ENCODE measurements around the gene MRAP2.

GRCh38 chr6:84086545-84087429, 53.2 kb downstream of the MRAP2 start:
- TF ChIP-seq SIN3A (IDR thresholded peaks at IDR 0.05; ENCODE audit: borderline replicate concordance, insufficient read depth, low read length) (no peak), POLR2AphosphoS5 (IDR thresholded peaks at IDR 0.05; ENCODE audit: low read depth, low read length) (no peak), TAF1 (IDR thresholded peaks at IDR 0.05; ENCODE audit: borderline replicate concordance, insufficient read depth, low read length) (no peak), FOXP2 (optimal IDR thresholded peaks at IDR 0.05; ENCODE audit: borderline replicate concordance, extremely low read depth, extremely low read length, insufficient read depth) (no peak)
- TF ChIP-seq, protein P1, sequence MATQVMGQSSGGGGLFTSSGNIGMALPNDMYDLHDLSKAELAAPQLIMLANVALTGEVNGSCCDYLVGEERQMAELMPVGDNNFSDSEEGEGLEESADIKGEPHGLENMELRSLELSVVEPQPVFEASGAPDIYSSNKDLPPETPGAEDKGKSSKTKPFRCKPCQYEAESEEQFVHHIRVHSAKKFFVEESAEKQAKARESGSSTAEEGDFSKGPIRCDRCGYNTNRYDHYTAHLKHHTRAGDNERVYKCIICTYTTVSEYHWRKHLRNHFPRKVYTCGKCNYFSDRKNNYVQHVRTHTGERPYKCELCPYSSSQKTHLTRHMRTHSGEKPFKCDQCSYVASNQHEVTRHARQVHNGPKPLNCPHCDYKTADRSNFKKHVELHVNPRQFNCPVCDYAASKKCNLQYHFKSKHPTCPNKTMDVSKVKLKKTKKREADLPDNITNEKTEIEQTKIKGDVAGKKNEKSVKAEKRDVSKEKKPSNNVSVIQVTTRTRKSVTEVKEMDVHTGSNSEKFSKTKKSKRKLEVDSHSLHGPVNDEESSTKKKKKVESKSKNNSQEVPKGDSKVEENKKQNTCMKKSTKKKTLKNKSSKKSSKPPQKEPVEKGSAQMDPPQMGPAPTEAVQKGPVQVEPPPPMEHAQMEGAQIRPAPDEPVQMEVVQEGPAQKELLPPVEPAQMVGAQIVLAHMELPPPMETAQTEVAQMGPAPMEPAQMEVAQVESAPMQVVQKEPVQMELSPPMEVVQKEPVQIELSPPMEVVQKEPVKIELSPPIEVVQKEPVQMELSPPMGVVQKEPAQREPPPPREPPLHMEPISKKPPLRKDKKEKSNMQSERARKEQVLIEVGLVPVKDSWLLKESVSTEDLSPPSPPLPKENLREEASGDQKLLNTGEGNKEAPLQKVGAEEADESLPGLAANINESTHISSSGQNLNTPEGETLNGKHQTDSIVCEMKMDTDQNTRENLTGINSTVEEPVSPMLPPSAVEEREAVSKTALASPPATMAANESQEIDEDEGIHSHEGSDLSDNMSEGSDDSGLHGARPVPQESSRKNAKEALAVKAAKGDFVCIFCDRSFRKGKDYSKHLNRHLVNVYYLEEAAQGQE (IDR thresholded peaks at IDR 0.05; ENCODE audit: insufficient read depth in 1 of 2, low read depth in 2 of 2, low read length in 2 of 2) = no peak

Measured in PFSK-1 (cell line).